ENCODE measurements around the gene SEPTIN7. TPM values are rescaled to one million over a fixed set of nuclear protein-coding genes. Genes with fewer than 3 reads are reported as not detected.

Gene SEPTIN7
- total RNA-seq, 1 donor from 2014 or later, result 560 TPM

DNA sequence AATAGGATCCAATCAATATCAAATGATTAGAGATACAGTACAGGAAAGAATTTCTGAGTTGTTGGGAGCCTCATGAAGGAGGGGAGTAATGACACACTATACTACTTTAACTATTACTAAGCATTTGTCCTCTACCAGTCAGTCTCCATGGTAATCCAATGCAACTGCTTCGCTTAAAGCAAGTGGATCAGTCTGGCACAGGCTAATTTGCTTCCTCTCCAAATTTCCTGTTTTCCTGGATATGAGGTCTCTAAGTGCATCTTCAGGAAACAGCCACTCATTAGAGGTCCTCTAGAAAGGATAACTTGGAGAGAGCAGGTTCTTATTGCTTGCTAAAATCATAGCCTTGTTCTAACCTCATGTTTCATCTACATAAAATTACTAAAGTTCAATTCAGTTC, 8.4 kb upstream of the SEPTIN7 start:
- Histone ChIP-seq H3K79me2 (ENCODE audit: low read depth) (no peaks in the 10 kb centered on the region), H3K27me3 (no peaks in the 10 kb centered on the region), H3K9ac (no peak overlapping the region), H3K4me2 (no peak overlapping the region), H3F3A (ENCODE audit: low read depth) (no peaks in the 10 kb centered on the region), H4K20me1 (ENCODE audit: low read depth) (no peaks in the 10 kb centered on the region), H3K27ac (no peak overlapping the region), H3K36me3 (no peaks in the 10 kb centered on the region), H3K9me3 (ENCODE audit: low read depth) (no peaks in the 10 kb centered on the region), H3K4me1 (no peaks in the 10 kb centered on the region), H3K4me3 (no peak overlapping the region), H2AFZ (replicated peaks) (no peak overlapping the region)
- no peak for TF ChIP-seq EZH2phosphoT487 (IDR thresholded peaks at IDR 0.05)
- TF ChIP-seq, protein P1, sequence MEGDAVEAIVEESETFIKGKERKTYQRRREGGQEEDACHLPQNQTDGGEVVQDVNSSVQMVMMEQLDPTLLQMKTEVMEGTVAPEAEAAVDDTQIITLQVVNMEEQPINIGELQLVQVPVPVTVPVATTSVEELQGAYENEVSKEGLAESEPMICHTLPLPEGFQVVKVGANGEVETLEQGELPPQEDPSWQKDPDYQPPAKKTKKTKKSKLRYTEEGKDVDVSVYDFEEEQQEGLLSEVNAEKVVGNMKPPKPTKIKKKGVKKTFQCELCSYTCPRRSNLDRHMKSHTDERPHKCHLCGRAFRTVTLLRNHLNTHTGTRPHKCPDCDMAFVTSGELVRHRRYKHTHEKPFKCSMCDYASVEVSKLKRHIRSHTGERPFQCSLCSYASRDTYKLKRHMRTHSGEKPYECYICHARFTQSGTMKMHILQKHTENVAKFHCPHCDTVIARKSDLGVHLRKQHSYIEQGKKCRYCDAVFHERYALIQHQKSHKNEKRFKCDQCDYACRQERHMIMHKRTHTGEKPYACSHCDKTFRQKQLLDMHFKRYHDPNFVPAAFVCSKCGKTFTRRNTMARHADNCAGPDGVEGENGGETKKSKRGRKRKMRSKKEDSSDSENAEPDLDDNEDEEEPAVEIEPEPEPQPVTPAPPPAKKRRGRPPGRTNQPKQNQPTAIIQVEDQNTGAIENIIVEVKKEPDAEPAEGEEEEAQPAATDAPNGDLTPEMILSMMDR (IDR thresholded peaks at IDR 0.05), result no peak
- no peak for TF ChIP-seq EZH2 (IDR thresholded peaks at IDR 0.05)
- Mint-ChIP-seq H3K36me3 (peaks cover 3% of the 10 kb centered on the region), H3K9me3 (peaks cover 18% of the 10 kb centered on the region), H3K4me3 (no peak overlapping the region), H3K27me3 (ENCODE audit: insufficient read depth, low read depth) (no peaks in the 10 kb centered on the region), H3K4me1 (peaks cover 2% of the 10 kb centered on the region), H3K27ac (no peak overlapping the region)
- no peak for DNase-seq (ENCODE audit: low spot score)

DNA sequence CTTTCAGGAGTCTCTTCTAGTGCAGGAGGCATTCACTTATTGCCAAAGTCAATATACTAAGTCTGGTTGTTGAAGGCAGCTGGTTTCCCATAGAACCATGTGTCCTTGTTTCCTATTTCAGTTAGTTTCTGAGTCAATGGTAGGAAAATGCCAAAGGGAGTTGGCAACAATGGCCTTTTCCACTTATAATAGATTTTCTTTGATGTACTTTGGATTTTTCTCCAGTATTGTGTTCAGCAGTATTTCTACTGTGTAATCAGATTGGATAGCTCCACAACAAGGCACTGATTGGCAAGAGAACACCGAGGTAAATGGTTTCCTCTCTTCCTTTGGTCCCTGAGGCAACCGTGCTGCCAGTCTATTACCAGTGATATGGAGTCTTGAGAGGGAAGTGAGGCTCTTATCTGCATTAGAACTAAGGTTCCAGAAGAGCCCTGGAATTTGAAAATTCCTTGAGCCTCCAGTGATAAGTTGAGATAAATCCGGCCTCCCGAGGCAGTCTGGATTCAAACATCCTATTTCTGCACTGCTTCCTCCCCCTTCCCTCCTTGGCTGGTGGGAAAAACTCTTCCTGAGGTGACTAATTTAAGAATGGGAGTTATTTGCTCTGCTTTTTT, 7.9 kb upstream of the SEPTIN7 start:
- Histone ChIP-seq H3K4me3 (no peak overlapping the region), H4K20me1 (ENCODE audit: low read depth) (no peaks in the 10 kb centered on the region), H3K27ac (no peak overlapping the region), H2AFZ (replicated peaks) (no peak overlapping the region), H3F3A (ENCODE audit: low read depth) (no peaks in the 10 kb centered on the region), H3K4me1 (no peaks in the 10 kb centered on the region), H3K9ac (no peak overlapping the region), H3K27me3 (no peaks in the 10 kb centered on the region), H3K36me3 (no peaks in the 10 kb centered on the region), H3K79me2 (ENCODE audit: low read depth) (no peaks in the 10 kb centered on the region), H3K9me3 (ENCODE audit: low read depth) (no peaks in the 10 kb centered on the region), H3K4me2 (no peak overlapping the region)
- Mint-ChIP-seq H3K27me3 (ENCODE audit: insufficient read depth, low read depth) (no peaks in the 10 kb centered on the region), H3K4me1 (peaks cover 2% of the 10 kb centered on the region), H3K9me3 (peaks cover 16% of the 10 kb centered on the region), H3K36me3 (peaks cover 3% of the 10 kb centered on the region), H3K27ac (no peak overlapping the region), H3K4me3 (no peak overlapping the region)
- DNase-seq (ENCODE audit: low spot score), result no peak
- no peak for TF ChIP-seq EZH2phosphoT487 (IDR thresholded peaks at IDR 0.05)
- TF ChIP-seq EZH2 (IDR thresholded peaks at IDR 0.05), result no peak
- TF ChIP-seq, protein P1 (IDR thresholded peaks at IDR 0.05), result no peak

DNA sequence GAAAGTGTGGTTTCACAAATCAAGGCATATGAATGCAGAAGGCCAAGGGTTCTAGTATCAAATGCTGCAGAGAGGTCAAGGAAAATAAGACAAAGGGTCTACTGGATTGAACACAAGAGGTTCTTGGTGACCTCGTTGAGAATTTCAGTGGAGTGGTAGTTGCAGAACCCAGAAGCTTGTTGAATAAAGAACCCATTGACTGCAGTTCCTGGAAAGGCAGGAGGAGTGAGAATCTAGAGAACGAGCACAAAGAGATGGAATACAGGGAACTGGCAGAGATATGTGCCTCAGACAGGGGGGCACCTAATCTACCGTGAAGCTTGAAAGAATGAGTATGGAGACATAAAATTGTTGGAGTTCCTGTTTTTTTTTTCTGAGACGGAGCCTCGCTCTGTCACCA, 3.5 kb upstream of the SEPTIN7 start:
- no peak overlapping the region for H3K27ac Mint-ChIP-seq

More for the DNA sequence above, 3.5 kb upstream of the SEPTIN7 start:
- no peaks in the 10 kb centered on the region for H3K9me3 Mint-ChIP-seq
- H3K4me3 ChIP-seq, result no peak overlapping the region
- no peak overlapping the region for H2AFZ ChIP-seq (replicated peaks)
- DNase-seq (ENCODE audit: low spot score), result no peak
- no peaks in the 10 kb centered on the region for H3K27me3 Mint-ChIP-seq (ENCODE audit: insufficient read depth, low read depth)
- TF ChIP-seq, protein P1 (IDR thresholded peaks at IDR 0.05), result no peak
- no peak for TF ChIP-seq EZH2 (IDR thresholded peaks at IDR 0.05)
- TF ChIP-seq EZH2phosphoT487 (IDR thresholded peaks at IDR 0.05), result no peak
- peaks cover 7% of the 10 kb centered on the region for H3K4me1 ChIP-seq
- H4K20me1 ChIP-seq (ENCODE audit: low read depth), result peaks cover 3% of the 10 kb centered on the region
- no peaks in the 10 kb centered on the region for H3K27me3 ChIP-seq
- H3K4me1 Mint-ChIP-seq, result peaks cover 7% of the 10 kb centered on the region
- peaks cover 18% of the 10 kb centered on the region for H3K79me2 ChIP-seq (ENCODE audit: low read depth)
- H3K36me3 ChIP-seq, result no peaks in the 10 kb centered on the region
- no peak overlapping the region for H3K4me2 ChIP-seq
- H3K36me3 Mint-ChIP-seq, result no peaks in the 10 kb centered on the region
- H3K4me3 Mint-ChIP-seq, result no peak overlapping the region
- H3F3A ChIP-seq (ENCODE audit: low read depth), result peaks cover 9% of the 10 kb centered on the region
- no peaks in the 10 kb centered on the region for H3K9me3 ChIP-seq (ENCODE audit: low read depth)
- no peak overlapping the region for H3K27ac ChIP-seq
- no peak overlapping the region for H3K9ac ChIP-seq

Data from neural progenitor cell (in vitro differentiated cells).